Stomach (tissue), 4 donors: Measurements from ENCODE around the gene SNX2.

Experiments used
- EP300 ChIP-seq: sonication (generic); formaldehyde crosslinking; IDR thresholded peaks from one replicate; pipeline ENCODE4 v1.6.1; 2017; ENCODE audit warnings: antibody characterized with exemption
- POLR2A ChIP-seq, 4 donors: fragments of 450-650 bp; IDR thresholded peaks; one replicate each; pipeline ENCODE4 v1.6.1; 2016; ENCODE audit warnings: antibody characterized with exemption in 4 of 4, control low read depth in 2 of 4, mild to moderate bottlenecking in 1 of 4, moderate library complexity in 1 of 4
- POLR2AphosphoS5 ChIP-seq, 3 donors: sonication (generic); formaldehyde crosslinking; IDR thresholded peaks; one replicate each; pipeline ENCODE4 v1.6.1; 2016; ENCODE audit warnings: antibody characterized with exemption in 3 of 3
- TF ChIP-seq, protein P1 (sequence below), 7 experiments: fragments of 450-650 bp in 4 of 7; fragments of 200-600 bp in 3 of 7; sonication (generic) in 3 of 7; IDR thresholded peaks; one replicate each; pipeline ENCODE4 v1.5.1; 2016 to 2019; ENCODE audit warnings: antibody characterized with exemption in 7 of 7, control low read depth in 2 of 7, mild to moderate bottlenecking in 1 of 7

DNA sequence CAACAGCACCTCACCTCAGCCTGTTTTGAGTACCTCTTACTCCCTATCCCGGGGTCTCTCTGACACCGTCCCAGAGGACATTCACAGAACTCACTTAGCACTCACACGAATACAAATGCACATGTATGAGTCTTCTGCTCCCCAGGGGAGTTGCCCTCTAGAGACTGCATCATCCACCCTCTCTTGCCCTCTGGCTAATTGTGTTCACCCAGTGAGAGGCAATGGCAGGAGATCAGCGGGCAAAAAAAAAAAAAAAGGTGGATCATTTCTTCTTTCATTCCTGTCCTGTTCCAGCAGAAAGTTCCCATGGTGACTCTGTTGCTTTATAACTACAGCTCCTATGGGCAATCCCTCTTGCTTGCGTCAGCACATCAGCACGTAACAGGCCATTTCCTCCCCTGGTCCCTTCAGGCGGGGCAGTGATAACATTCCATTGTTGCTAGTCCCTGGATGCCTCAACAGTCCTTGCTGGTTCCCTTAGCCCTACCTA, 23.5 kb upstream of the SNX2 start:
- TF ChIP-seq POLR2A (IDR thresholded peaks at IDR 0.05): no peak
- TF ChIP-seq, protein P1, sequence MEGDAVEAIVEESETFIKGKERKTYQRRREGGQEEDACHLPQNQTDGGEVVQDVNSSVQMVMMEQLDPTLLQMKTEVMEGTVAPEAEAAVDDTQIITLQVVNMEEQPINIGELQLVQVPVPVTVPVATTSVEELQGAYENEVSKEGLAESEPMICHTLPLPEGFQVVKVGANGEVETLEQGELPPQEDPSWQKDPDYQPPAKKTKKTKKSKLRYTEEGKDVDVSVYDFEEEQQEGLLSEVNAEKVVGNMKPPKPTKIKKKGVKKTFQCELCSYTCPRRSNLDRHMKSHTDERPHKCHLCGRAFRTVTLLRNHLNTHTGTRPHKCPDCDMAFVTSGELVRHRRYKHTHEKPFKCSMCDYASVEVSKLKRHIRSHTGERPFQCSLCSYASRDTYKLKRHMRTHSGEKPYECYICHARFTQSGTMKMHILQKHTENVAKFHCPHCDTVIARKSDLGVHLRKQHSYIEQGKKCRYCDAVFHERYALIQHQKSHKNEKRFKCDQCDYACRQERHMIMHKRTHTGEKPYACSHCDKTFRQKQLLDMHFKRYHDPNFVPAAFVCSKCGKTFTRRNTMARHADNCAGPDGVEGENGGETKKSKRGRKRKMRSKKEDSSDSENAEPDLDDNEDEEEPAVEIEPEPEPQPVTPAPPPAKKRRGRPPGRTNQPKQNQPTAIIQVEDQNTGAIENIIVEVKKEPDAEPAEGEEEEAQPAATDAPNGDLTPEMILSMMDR (IDR thresholded peaks at IDR 0.05): no peak
- TF ChIP-seq POLR2AphosphoS5 (IDR thresholded peaks at IDR 0.05): no peak
- TF ChIP-seq EP300: no peak
